GM12874 (cell line): ENCODE measurements around the gene FNDC1.

Experiments used
- TF ChIP-seq, protein P1 (sequence below): IDR thresholded peaks from 2 replicates; pipeline ENCODE4 v1.5.1; 2011; ENCODE audit warnings: low read depth, mild to moderate bottlenecking, control low read depth, low read length, moderate library complexity; ENCODE audit not compliant: insufficient read depth

The FNDC1 gene

DNA sequence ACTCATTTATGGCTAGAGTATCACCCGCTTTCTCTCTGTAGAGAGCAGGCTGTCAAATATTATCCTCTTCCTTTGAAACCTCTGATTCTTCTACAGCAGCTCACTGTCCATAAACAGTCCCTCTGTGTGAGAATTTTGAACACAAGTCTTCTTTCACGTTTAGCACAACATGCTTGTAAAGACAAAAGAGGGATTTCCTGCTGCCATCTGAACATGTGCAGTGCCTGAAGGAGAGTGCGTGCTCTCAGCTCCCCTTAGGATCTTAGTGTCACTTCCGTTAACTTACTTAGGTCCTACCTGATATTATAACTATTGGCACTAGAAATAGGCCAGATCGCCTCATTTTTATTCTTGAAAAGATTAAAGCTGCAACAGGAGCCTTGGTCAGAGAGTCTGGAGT, 50.9 kb downstream of the FNDC1 start:
- TF ChIP-seq, protein P1, sequence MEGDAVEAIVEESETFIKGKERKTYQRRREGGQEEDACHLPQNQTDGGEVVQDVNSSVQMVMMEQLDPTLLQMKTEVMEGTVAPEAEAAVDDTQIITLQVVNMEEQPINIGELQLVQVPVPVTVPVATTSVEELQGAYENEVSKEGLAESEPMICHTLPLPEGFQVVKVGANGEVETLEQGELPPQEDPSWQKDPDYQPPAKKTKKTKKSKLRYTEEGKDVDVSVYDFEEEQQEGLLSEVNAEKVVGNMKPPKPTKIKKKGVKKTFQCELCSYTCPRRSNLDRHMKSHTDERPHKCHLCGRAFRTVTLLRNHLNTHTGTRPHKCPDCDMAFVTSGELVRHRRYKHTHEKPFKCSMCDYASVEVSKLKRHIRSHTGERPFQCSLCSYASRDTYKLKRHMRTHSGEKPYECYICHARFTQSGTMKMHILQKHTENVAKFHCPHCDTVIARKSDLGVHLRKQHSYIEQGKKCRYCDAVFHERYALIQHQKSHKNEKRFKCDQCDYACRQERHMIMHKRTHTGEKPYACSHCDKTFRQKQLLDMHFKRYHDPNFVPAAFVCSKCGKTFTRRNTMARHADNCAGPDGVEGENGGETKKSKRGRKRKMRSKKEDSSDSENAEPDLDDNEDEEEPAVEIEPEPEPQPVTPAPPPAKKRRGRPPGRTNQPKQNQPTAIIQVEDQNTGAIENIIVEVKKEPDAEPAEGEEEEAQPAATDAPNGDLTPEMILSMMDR: no peak

DNA sequence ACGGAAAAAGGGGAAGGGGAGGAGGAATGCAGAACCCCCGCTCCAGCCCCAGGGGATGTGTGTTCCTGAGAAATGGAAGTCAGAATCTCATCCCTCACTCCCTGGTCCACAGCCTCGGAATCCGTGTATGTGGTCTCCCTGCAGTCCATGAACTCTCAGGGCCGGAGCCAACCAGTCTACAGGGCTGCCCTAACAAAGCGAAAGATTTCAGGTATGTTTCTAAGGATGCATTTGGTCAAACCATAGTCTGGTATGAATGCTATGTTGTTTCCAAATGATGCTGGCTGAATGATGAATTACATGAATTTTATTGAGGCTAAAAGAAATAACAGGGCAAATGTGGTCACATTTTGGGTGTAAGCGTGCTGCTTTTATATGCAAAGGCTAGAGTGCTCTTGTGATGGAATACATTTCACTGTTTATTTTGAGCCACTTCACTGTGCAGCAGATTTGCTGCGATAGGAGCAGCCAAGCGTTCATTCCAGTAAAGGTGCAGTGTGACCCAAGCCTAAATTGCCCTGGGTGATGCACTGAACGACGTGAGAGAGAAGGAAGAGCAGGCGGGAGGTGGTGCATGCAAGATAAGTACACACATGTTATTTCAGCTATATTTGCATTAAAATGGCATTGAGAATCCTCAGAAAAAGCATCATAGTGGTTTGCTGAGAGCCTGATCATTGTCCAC, 52.4 kb downstream of the FNDC1 start:
- TF ChIP-seq, protein P1: no peak

DNA sequence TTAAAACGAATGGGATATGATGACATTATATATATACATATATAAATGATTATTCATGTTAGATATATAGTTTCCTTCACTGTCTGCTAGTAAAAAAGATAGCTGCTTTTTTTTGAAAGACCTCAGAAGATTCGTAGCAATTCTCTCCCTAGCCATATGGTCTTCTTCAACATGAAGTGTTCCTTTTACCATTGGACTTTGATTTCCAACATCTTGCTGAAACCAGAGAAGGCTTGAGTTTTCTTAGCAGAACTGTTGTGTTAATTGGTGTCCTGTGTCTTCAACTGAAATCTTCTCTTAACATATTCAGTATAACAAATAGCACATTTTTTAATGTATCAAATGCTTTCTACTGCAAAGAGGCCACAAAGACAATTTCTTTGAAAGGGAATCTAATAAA, 55.3 kb downstream of the FNDC1 start:
- TF ChIP-seq, protein P1: no peak

DNA sequence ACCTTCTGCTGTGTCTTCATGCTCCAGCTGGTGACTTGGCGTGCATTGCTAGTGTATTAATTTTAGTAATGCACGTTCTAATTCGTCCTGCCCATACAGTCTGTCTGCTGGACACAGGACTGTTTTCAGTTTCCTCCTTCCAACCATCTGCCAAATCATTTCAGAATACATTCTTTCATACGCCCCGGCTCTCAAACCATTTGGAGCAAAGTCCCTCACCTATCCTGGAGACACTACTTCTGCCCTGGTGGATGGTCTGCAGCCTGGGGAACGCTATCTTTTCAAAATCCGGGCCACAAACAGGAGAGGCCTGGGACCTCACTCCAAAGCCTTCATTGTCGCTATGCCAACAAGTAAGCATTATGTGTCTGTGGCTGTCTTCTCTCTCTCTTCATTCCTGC, 60.5 kb downstream of the FNDC1 start:
- TF ChIP-seq, protein P1: no peak

DNA sequence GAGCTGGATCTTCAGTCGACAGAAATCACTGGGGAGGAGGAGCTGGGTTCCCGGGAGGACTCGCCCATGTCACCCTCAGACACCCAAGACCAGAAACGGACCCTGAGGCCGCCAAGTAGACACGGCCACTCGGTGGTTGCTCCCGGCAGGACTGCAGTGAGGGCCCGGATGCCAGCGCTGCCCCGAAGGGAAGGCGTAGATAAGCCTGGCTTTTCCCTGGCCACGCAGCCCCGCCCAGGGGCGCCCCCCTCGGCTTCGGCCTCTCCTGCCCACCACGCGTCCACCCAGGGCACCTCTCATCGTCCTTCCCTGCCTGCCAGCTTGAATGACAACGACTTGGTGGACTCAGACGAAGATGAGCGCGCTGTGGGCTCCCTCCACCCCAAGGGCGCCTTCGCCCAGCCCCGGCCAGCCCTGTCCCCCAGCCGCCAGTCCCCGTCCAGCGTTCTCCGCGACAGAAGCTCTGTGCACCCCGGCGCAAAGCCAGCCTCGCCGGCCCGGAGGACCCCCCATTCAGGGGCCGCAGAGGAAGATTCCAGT, 63.0 kb downstream of the FNDC1 start:
- TF ChIP-seq, protein P1: no peak

DNA sequence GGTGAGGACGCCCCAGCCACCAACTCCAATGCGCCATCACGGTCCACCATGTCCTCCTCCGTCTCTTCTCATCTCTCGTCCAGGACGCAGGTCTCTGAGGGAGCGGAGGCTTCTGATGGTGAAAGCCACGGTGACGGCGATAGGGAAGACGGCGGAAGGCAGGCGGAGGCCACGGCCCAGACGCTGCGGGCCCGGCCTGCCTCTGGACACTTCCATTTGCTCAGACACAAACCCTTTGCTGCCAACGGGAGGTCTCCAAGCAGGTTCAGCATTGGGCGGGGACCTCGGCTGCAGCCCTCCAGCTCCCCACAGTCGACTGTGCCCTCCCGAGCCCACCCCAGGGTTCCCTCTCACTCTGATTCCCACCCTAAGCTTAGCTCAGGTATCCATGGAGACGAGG, 63.6 kb downstream of the FNDC1 start:
- TF ChIP-seq, protein P1: no peak

DNA sequence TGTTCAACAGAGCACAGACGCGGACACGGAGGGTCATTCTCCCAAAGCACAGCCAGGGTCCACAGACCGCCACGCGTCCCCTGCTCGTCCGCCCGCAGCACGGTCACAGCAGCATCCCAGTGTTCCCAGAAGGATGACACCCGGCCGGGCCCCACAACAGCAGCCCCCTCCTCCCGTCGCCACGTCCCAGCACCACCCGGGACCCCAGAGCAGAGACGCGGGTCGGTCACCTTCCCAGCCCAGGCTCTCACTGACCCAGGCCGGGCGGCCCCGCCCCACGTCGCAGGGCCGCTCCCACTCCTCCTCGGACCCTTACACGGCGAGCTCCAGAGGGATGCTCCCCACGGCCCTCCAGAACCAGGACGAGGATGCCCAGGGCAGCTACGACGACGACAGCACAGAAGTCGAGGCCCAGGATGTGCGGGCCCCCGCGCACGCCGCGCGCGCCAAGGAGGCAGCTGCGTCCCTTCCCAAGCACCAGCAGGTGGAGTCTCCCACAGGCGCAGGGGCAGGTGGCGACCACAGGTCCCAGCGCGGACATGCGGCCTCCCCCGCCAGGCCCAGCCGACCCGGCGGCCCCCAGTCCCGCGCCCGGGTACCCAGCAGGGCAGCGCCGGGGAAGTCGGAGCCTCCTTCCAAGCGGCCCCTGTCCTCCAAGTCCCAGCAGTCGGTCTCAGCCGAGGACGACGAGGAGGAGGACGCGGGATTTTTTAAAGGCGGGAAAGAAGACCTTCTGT, 64.3 kb downstream of the FNDC1 start:
- TF ChIP-seq, protein P1: no peak
